Measurements from ENCODE around the gene SLC25A6. TPM values are rescaled to one million over a fixed set of nuclear protein-coding genes. Genes with fewer than 3 reads are reported as not detected.

The SLC25A6 gene
- total RNA-seq, 1 donor from 2014 or later: 345 TPM

GRCh38 chrX:1387141-1387776, 4.7 kb downstream of the SLC25A6 start:
- peaks cover 29% of the 10 kb centered on the region for H3K36me3 Mint-ChIP-seq (ENCODE audit: low read depth, unreplicated experiment)
- Histone ChIP-seq H3K4me1 (ENCODE audit: insufficient read depth, low read length) (peaks cover 14% of the 10 kb centered on the region), H3K79me2 (ENCODE audit: insufficient read depth, low read length) (peaks cover 66% of the 10 kb centered on the region), H3K36me3 (ENCODE audit: insufficient read depth, low read length) (peaks cover 52% of the 10 kb centered on the region), H3K27me3 (ENCODE audit: insufficient read depth, low read length) (no peaks in the 10 kb centered on the region), H3K4me2 (ENCODE audit: low read length) (no peak overlapping the region), H3K9ac (ENCODE audit: low read length) (no peak overlapping the region), H3K4me3 (ENCODE audit: insufficient read depth, low read depth, low read length) (no peak overlapping the region), H4K20me1 (ENCODE audit: insufficient read depth, low read length) (peaks cover 88% of the 10 kb centered on the region), H3K27ac (ENCODE audit: low read depth, low read length) (no peak overlapping the region), H2AFZ (ENCODE audit: low read depth, low read length) (no peak overlapping the region), H3K9me3 (ENCODE audit: insufficient read depth, low read depth, low read length) (no peaks in the 10 kb centered on the region)
- H3K4me3 Mint-ChIP-seq (ENCODE audit: unreplicated experiment): peak overlapping the region; percentile 70
- H3K27ac Mint-ChIP-seq (ENCODE audit: unreplicated experiment): no peak overlapping the region
- TF ChIP-seq, protein P1, sequence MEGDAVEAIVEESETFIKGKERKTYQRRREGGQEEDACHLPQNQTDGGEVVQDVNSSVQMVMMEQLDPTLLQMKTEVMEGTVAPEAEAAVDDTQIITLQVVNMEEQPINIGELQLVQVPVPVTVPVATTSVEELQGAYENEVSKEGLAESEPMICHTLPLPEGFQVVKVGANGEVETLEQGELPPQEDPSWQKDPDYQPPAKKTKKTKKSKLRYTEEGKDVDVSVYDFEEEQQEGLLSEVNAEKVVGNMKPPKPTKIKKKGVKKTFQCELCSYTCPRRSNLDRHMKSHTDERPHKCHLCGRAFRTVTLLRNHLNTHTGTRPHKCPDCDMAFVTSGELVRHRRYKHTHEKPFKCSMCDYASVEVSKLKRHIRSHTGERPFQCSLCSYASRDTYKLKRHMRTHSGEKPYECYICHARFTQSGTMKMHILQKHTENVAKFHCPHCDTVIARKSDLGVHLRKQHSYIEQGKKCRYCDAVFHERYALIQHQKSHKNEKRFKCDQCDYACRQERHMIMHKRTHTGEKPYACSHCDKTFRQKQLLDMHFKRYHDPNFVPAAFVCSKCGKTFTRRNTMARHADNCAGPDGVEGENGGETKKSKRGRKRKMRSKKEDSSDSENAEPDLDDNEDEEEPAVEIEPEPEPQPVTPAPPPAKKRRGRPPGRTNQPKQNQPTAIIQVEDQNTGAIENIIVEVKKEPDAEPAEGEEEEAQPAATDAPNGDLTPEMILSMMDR (IDR thresholded peaks at IDR 0.05; ENCODE audit: insufficient read depth, low read depth, low read length): no peak
- no peak for TF ChIP-seq EZH2 (IDR thresholded peaks at IDR 0.05; ENCODE audit: insufficient read depth, low read length)
- FAIRE-seq (no peak), DNase-seq (ENCODE audit: low read depth) (no peak)
- H3K4me1 Mint-ChIP-seq (ENCODE audit: low read depth, unreplicated experiment): peaks cover 19% of the 10 kb centered on the region
- no peaks in the 10 kb centered on the region for H3K27me3 Mint-ChIP-seq (ENCODE audit: low read depth, unreplicated experiment)
- no peaks in the 10 kb centered on the region for H3K9me3 Mint-ChIP-seq (ENCODE audit: unreplicated experiment)

DNA sequence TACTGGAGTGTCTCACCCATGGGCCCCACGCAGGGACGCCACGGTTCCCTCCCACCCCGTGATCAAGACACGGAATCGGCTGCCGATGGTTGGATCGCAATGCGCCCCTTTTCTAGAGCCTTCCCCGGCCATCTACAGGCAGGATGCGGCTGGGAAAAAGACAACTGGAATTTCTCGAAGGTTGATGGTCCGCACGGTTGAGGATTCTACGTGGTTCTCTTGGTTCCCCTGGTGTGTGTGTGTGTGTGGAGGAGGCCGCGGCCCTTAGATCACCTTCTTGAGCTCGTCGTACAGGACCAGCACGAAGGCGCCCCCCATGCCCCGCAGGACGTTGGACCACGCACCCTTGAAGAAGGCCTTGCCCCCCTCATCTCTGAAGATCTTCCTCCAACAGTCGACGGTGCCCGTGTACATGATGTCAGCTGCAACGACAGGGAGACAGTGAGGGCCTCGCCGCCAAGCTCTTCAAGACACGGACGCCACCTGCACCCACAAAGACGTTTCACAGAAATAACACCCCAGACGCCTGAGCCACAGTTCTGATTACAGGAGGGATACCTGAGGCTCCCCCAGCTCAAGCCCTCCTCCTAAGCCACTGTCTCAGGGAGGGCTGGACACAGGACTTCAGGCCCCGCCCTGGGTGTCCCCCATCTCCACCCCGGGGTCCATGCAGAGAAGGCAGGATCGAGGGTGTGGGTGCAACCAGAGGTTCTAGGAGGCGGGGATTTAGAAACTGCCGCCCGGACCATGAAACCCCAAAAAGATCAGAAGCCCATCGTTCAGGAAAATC, 5.4 kb downstream of the SLC25A6 start:
- Mint-ChIP-seq H3K27me3 (ENCODE audit: low read depth, unreplicated experiment) (no peaks in the 10 kb centered on the region), H3K4me1 (ENCODE audit: low read depth, unreplicated experiment) (peaks cover 20% of the 10 kb centered on the region), H3K4me3 (ENCODE audit: unreplicated experiment) (no peak overlapping the region), H3K27ac (ENCODE audit: unreplicated experiment) (no peak overlapping the region), H3K9me3 (ENCODE audit: unreplicated experiment) (no peaks in the 10 kb centered on the region), H3K36me3 (ENCODE audit: low read depth, unreplicated experiment) (peaks cover 29% of the 10 kb centered on the region)
- H3K27me3 ChIP-seq (ENCODE audit: insufficient read depth, low read length): no peaks in the 10 kb centered on the region
- no peak overlapping the region for H3K4me3 ChIP-seq (ENCODE audit: insufficient read depth, low read depth, low read length)
- H3K36me3 ChIP-seq (ENCODE audit: insufficient read depth, low read length): peaks cover 52% of the 10 kb centered on the region
- H3K4me1 ChIP-seq (ENCODE audit: insufficient read depth, low read length): peaks cover 14% of the 10 kb centered on the region
- TF ChIP-seq EZH2 (IDR thresholded peaks at IDR 0.05; ENCODE audit: insufficient read depth, low read length): no peak
- TF ChIP-seq, protein P1 (IDR thresholded peaks at IDR 0.05; ENCODE audit: insufficient read depth, low read depth, low read length): no peak
- no peaks in the 10 kb centered on the region for H3K9me3 ChIP-seq (ENCODE audit: insufficient read depth, low read depth, low read length)
- H3K27ac ChIP-seq (ENCODE audit: low read depth, low read length): no peak overlapping the region
- H4K20me1 ChIP-seq (ENCODE audit: insufficient read depth, low read length): peaks cover 85% of the 10 kb centered on the region
- peaks cover 62% of the 10 kb centered on the region for H3K79me2 ChIP-seq (ENCODE audit: insufficient read depth, low read length)
- FAIRE-seq: no peak
- no peak overlapping the region for H3K9ac ChIP-seq (ENCODE audit: low read length)
- H2AFZ ChIP-seq (ENCODE audit: low read depth, low read length): no peak overlapping the region
- no peak for DNase-seq (ENCODE audit: low read depth)
- no peak overlapping the region for H3K4me2 ChIP-seq (ENCODE audit: low read length)
